ENCODE results near the gene BBS12.

BBS12 gene

GRCh38 chr4:122710434-122711308, 21.8 kb upstream of the BBS12 start:
- H3K4me3 ChIP-seq (ENCODE audit: low read depth, low read length), result no peak overlapping the region
- TF ChIP-seq, protein P1, sequence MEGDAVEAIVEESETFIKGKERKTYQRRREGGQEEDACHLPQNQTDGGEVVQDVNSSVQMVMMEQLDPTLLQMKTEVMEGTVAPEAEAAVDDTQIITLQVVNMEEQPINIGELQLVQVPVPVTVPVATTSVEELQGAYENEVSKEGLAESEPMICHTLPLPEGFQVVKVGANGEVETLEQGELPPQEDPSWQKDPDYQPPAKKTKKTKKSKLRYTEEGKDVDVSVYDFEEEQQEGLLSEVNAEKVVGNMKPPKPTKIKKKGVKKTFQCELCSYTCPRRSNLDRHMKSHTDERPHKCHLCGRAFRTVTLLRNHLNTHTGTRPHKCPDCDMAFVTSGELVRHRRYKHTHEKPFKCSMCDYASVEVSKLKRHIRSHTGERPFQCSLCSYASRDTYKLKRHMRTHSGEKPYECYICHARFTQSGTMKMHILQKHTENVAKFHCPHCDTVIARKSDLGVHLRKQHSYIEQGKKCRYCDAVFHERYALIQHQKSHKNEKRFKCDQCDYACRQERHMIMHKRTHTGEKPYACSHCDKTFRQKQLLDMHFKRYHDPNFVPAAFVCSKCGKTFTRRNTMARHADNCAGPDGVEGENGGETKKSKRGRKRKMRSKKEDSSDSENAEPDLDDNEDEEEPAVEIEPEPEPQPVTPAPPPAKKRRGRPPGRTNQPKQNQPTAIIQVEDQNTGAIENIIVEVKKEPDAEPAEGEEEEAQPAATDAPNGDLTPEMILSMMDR (IDR thresholded peaks at IDR 0.05; ENCODE audit: low read depth, low read length, missing control alignments), result no peak
- in situ Hi-C loops (cut with HindIII; ENCODE audit: low sequenced_read_pairs), result no loop called here
- DNase-seq (ENCODE audit: low read depth), result no peak

DNA sequence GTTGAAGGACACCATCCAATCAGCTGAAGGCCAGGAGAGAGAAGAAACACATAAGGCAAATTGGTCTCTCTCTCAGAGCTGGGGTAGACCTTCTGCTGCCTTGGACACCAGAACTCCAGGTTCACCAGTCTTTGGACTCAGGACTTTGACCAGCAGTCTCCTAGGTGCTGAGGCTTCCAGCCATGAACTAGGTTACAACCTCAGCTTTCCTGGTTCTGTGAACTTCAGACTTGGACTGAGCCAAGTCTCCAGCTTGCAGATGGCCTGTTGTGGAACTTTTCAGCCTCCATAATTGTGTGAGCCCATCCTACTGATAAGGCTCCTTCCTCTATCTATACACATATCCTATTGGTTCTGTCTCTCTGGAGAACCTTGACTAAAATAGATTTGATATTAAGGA, 20.6 kb upstream of the BBS12 start:
- DNase-seq (ENCODE audit: low read depth), result no peak
- in situ Hi-C loops (cut with HindIII; ENCODE audit: low sequenced_read_pairs), result no loop called here
- TF ChIP-seq, protein P1 (IDR thresholded peaks at IDR 0.05; ENCODE audit: low read depth, low read length, missing control alignments), result no peak
- no peak overlapping the region for H3K4me3 ChIP-seq (ENCODE audit: low read depth, low read length)

GRCh38 chr4:122712782-122713181, 19.7 kb upstream of the BBS12 start:
- in situ Hi-C loops (cut with HindIII; ENCODE audit: low sequenced_read_pairs), result no loop called here
- DNase-seq (ENCODE audit: low read depth), result no peak
- TF ChIP-seq, protein P1 (IDR thresholded peaks at IDR 0.05; ENCODE audit: low read depth, low read length, missing control alignments), result no peak
- H3K4me3 ChIP-seq (ENCODE audit: low read depth, low read length), result no peak overlapping the region

- no peak overlapping the region for H3K4me3 ChIP-seq (ENCODE audit: low read depth, low read length)
Measured at GRCh38 chr4:122715221-122715620, 17.3 kb upstream of the BBS12 start.

DNA sequence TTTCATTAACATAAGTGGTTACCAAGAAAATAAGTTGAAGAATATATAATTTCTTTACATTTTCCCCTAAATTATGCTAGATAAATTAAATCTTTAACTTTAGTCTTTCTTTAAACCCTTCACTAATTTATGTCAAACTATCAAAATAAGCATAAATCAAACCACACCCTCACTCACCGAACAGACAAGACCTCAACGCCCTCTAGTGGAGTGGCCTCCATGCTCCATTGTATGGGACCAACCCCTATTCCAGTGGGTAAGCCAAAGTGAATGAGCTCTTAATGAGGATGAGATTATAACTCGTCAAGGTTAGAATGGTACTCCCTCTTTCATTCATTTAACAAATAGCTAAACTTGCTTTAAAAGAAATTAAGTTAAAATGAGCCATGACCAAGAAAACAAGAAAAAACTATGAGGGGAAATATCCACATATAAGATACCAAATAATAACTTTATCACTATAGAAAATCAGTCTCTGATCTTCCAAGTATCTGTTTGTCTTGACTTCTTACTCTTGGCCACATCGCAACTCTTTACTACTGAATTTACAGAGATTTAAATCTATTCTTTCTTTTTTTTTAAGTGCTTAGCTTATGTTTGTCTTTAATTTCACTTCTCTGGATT, 15.6 kb upstream of the BBS12 start:
- TF ChIP-seq, protein P1 (IDR thresholded peaks at IDR 0.05; ENCODE audit: low read depth, low read length, missing control alignments), result peak; percentile 98
- in situ Hi-C loops (cut with HindIII; ENCODE audit: low sequenced_read_pairs), result no loop called here
- peak; percentile 42 for DNase-seq (ENCODE audit: low read depth)
- no peak overlapping the region for H3K4me3 ChIP-seq (ENCODE audit: low read depth, low read length)

More at GRCh38 chr4:122715221-122715620, 17.3 kb upstream of the BBS12 start:
- TF ChIP-seq, protein P1 (IDR thresholded peaks at IDR 0.05; ENCODE audit: low read depth, low read length, missing control alignments), result no peak
- DNase-seq (ENCODE audit: low read depth), result no peak
- in situ Hi-C loops (cut with HindIII; ENCODE audit: low sequenced_read_pairs), result no loop called here

- no peak overlapping the region for H3K4me3 ChIP-seq (ENCODE audit: low read depth, low read length)
- TF ChIP-seq, protein P1 (IDR thresholded peaks at IDR 0.05; ENCODE audit: low read depth, low read length, missing control alignments), result no peak
- no peak for DNase-seq (ENCODE audit: low read depth)
- in situ Hi-C loops (cut with HindIII; ENCODE audit: low sequenced_read_pairs), result no loop called here
Measured at GRCh38 chr4:122718281-122718680, 14.2 kb upstream of the BBS12 start.

Measured in astrocyte of the cerebellum (primary cell).